HG03039 (cell line): ENCODE results near the gene CHIC2.
"Not testable (repeated sequence)": the region's sequence is repeated elsewhere in the genome, so short reads cannot be mapped to it uniquely, and the experiment has no call there.

Experiments
- ATAC-seq: cut with Tn5 transposase; IDR thresholded peaks from one replicate; pipeline ENCODE4 v1.9.1; 2021; ENCODE audit warnings: mild to moderate bottlenecking, moderate library complexity; ENCODE audit not compliant: unreplicated experiment

CHIC2 gene

GRCh38 chr4:54064317-54065111 is at the start of gene CHIC2:
TSS of gene CHIC2 (minus strand) at chr4:54064605. CDS start at chr4:54064300, 305 bp downstream.
- ATAC-seq, result peak; percentile 95

GRCh38 chr4:54113206-54113605 is 48.8 kb upstream of the CHIC2 start:
- not testable (repeated sequence) for ATAC-seq

- no peak for ATAC-seq
Measured at GRCh38 chr4:54110019-54110416, 45.6 kb upstream of the CHIC2 start.

- no peak for ATAC-seq
Measured at GRCh38 chr4:54109241-54110018, 45.0 kb upstream of the CHIC2 start.

- no peak for ATAC-seq
Measured at GRCh38 chr4:54107951-54108748, 43.7 kb upstream of the CHIC2 start.

GRCh38 chr4:54104907-54105306 is 40.5 kb upstream of the CHIC2 start:
- no peak for ATAC-seq

- no peak for ATAC-seq
Measured at GRCh38 chr4:54103190-54103574, 38.8 kb upstream of the CHIC2 start.

- ATAC-seq, result no peak
Measured at GRCh38 chr4:54102531-54103106, 38.2 kb upstream of the CHIC2 start.

GRCh38 chr4:54101190-54102041 is 37.0 kb upstream of the CHIC2 start:
- no peak for ATAC-seq

- ATAC-seq, result no peak
Measured at GRCh38 chr4:54100595-54101189, 36.3 kb upstream of the CHIC2 start.

GRCh38 chr4:54099748-54100574 is 35.6 kb upstream of the CHIC2 start, which contains the start of gene GSX2:
TSS of gene GSX2 (plus strand) at chr4:54100163. CDS start at chr4:54100345, 182 bp downstream.
- ATAC-seq, result no peak

- no peak for ATAC-seq
Measured at GRCh38 chr4:54099287-54099747, 34.9 kb upstream of the CHIC2 start.

- no peak for ATAC-seq
Measured at GRCh38 chr4:54098375-54098774, 34.0 kb upstream of the CHIC2 start.

GRCh38 chr4:54097152-54097551 is 32.7 kb upstream of the CHIC2 start:
- no peak for ATAC-seq

- ATAC-seq, result no peak
Measured at GRCh38 chr4:54096295-54096962, 32.0 kb upstream of the CHIC2 start.

GRCh38 chr4:54095110-54095825 is 30.9 kb upstream of the CHIC2 start:
- ATAC-seq, result no peak

GRCh38 chr4:54094451-54094850 is 30.0 kb upstream of the CHIC2 start:
- no peak for ATAC-seq
